ENCODE data around the gene CAMTA1. TPM values are rescaled to one million over a fixed set of nuclear protein-coding genes. Genes with fewer than 3 reads are reported as not detected.

The CAMTA1 gene
- total RNA-seq, 1 experiment from 2014 or later, result 69.5 TPM

GRCh38 chr1:7418442-7419080, 633.3 kb downstream of the CAMTA1 start:
- ChIA-PET CTCF (no interaction called here), RAD21 (ENCODE audit: low non-redundant PET in 1 of 2, low total read pairs in 2 of 2, uncharacterized antibody in 2 of 2, unreplicated experiment in 2 of 2) (no interaction called here), POLR2A (no interaction called here)
- no peak overlapping the region for H2AFZ ChIP-seq (ENCODE audit: low read depth, low read length, poor library complexity, severe bottlenecking)
- no peak overlapping the region for H3K4me2 ChIP-seq (ENCODE audit: low read length)
- BruUV-seq (replicated peaks), result no TSS peak
- no peak overlapping the region for H3K9ac ChIP-seq (ENCODE audit: low read length)
- H3K27me3 ChIP-seq (ENCODE audit: insufficient read depth, low read length), result no peaks in the 10 kb centered on the region
- TF ChIP-seq CBX3 (IDR thresholded peaks at IDR 0.05; ENCODE audit: low read depth), result no peak
- TF ChIP-seq CTCF (IDR thresholded peaks at IDR 0.05 in 2 of 3, conservative IDR thresholded peaks at IDR 0.05 in 1 of 3; ENCODE audit: borderline replicate concordance in 1 of 3, insufficient read depth in 1 of 3, low read depth in 2 of 3, low read length in 2 of 3), result no peak
- no peak for TF ChIP-seq SIN3A (IDR thresholded peaks at IDR 0.05; ENCODE audit: low read depth)
- TF ChIP-seq RAD21 (IDR thresholded peaks at IDR 0.05; ENCODE audit: low read depth), result no peak
- TF ChIP-seq EGR1 (IDR thresholded peaks at IDR 0.05; ENCODE audit: low read depth), result no peak
- no peak for TF ChIP-seq SRF (IDR thresholded peaks at IDR 0.05; ENCODE audit: low read depth)
- no peak for TF ChIP-seq SP1 (IDR thresholded peaks at IDR 0.05; ENCODE audit: low read depth)
- TF ChIP-seq JUND (IDR thresholded peaks at IDR 0.05), result no peak
- no peak for TF ChIP-seq ZNF274 (IDR thresholded peaks at IDR 0.05; ENCODE audit: low read depth, low read length)
- no peak for TF ChIP-seq EZH2 (IDR thresholded peaks at IDR 0.05)
- no peak for TF ChIP-seq TCF7L2 (IDR thresholded peaks at IDR 0.05; ENCODE audit: borderline replicate concordance, extremely low read depth, insufficient read depth, insufficient read length)
- no peak for TF ChIP-seq FOSL1 (IDR thresholded peaks at IDR 0.05; ENCODE audit: low read depth)
- no peak for TF ChIP-seq ELF1 (IDR thresholded peaks at IDR 0.05; ENCODE audit: borderline replicate concordance, low read depth)
- TF ChIP-seq REST (IDR thresholded peaks at IDR 0.05; ENCODE audit: low read depth), result no peak
- no peak for TF ChIP-seq MAX (IDR thresholded peaks at IDR 0.05)
- TF ChIP-seq CEBPB (IDR thresholded peaks at IDR 0.05; ENCODE audit: low read depth), result no peak
- no peaks in the 10 kb centered on the region for H4K20me1 ChIP-seq (ENCODE audit: insufficient read depth)
- H3K9me3 ChIP-seq (ENCODE audit: control insufficient read depth in 1 of 2, insufficient read depth in 1 of 2, low read depth in 1 of 2, low read length in 2 of 2), result no peaks in the 10 kb centered on the region
- no peaks in the 10 kb centered on the region for H3K9me2 ChIP-seq (ENCODE audit: insufficient read depth)
- DNase-seq (ENCODE audit: low read depth, low spot score) (no peak), ATAC-seq (no peak)
- H3K27ac ChIP-seq (ENCODE audit: low read depth, low read length), result no peak overlapping the region
- peaks cover 3 to 5% of the 10 kb centered on the region in 2 experiments; a peak in 2 of 4 replicates for H3K4me1 ChIP-seq (ENCODE audit: control insufficient read depth in 1 of 2, insufficient read depth in 2 of 2, low read length in 2 of 2)
- no peak overlapping the region for H3K4me3 ChIP-seq (replicated peaks in 1 of 2; ENCODE audit: low read depth in 1 of 2, low read length in 2 of 2)
- no peaks in the 10 kb centered on the region for H3K36me3 ChIP-seq (ENCODE audit: control insufficient read depth in 1 of 2, insufficient read depth in 2 of 2, low read length in 2 of 2)
- intact Hi-C loops (cut with micrococcal nuclease), result no loop called here
- no peaks in the 10 kb centered on the region for H3K79me2 ChIP-seq (ENCODE audit: insufficient read depth, low read length)

All from HCT116 (cell line).